Naive thymus-derived CD4-positive, alpha-beta T cell (primary cell): ENCODE measurements around the gene ARFRP1. TPM values are rescaled to one million over a fixed set of nuclear protein-coding genes. Genes with fewer than 3 reads are reported as not detected.

ENCODE experiments used
- ATAC-seq: fragments of 150-1000 bp; cut with Tn5 transposase; 2 replicates; pipeline ENCODE4 v1.10.0; 2021; ENCODE audit warnings: mild to moderate bottlenecking, moderate library complexity
- CTCF ChIA-PET: fragments of 350-600 bp; sonication (Branson Sonifier 250); formaldehyde crosslinking; loops from one replicate; lab custom pipeline; 2021; ENCODE audit warnings: antibody characterized with exemption; lab: Charles Lee
- POLR2A ChIA-PET: fragments of 350-600 bp; sonication (Branson Sonifier 250); formaldehyde crosslinking; loops from one replicate; lab custom pipeline; 2021; ENCODE audit warnings: antibody characterized with exemption, inconsistent platforms; lab: Charles Lee
- DNase-seq, 9 donors: peaks; one replicate each; pipeline versions ENCODE4 v3.0.0 to v3.0.0-alpha.2; 2020 to 2022; ENCODE audit warnings: mixed read lengths in 1 of 9
- H3K27ac ChIP-seq: one replicate; pipeline ENCODE4 v1.7.0; 2013; ENCODE audit warnings: mild to moderate bottlenecking, low read depth, low read length, moderate library complexity
- H3K27me3 ChIP-seq, 2 donors: one replicate each; pipeline ENCODE4 v1.7.0; 2013; ENCODE audit warnings: low read length in 2 of 2, mild to moderate bottlenecking in 2 of 2, moderate library complexity in 2 of 2; ENCODE audit not compliant: control insufficient read depth in 2 of 2, insufficient read depth in 2 of 2
- H3K36me3 ChIP-seq, 3 experiments: 1 replicate in 2 of 3; 2 replicates in 1 of 3; pipeline ENCODE4 v1.7.0; 2013; ENCODE audit warnings: low read length in 3 of 3, mild to moderate bottlenecking in 3 of 3, moderate library complexity in 1 of 3; ENCODE audit not compliant: insufficient read depth in 3 of 3, control insufficient read depth in 2 of 3
- H3K4me1 ChIP-seq, 2 donors: one replicate each; pipeline ENCODE4 v1.7.0; 2013; ENCODE audit warnings: low read length in 2 of 2, mild to moderate bottlenecking in 2 of 2, moderate library complexity in 1 of 2; ENCODE audit not compliant: control insufficient read depth in 2 of 2, insufficient read depth in 2 of 2
- H3K4me3 ChIP-seq: 2 replicates; pipeline ENCODE4 v1.7.0; 2013; ENCODE audit warnings: mild to moderate bottlenecking, low read length
- H3K9me3 ChIP-seq, 3 experiments: 1 replicate in 2 of 3; 2 replicates in 1 of 3; pipeline ENCODE4 v1.7.0; 2013; ENCODE audit warnings: low read length in 3 of 3; ENCODE audit not compliant: control insufficient read depth in 2 of 3
- H3K27ac Mint-ChIP-seq, 9 donors: one replicate each; pipeline ENCODE4 v1.8.0; 2020 to 2022; ENCODE audit warnings: mixed read lengths in 9 of 9, mild to moderate bottlenecking in 8 of 9, moderate library complexity in 5 of 9, inconsistent platforms in 2 of 9
- H3K27me3 Mint-ChIP-seq, 5 donors: one replicate each; pipeline ENCODE4 v1.8.0; 2021 to 2022; ENCODE audit warnings: mixed read lengths in 5 of 5, mild to moderate bottlenecking in 1 of 5
- H3K36me3 Mint-ChIP-seq, 5 donors: one replicate each; pipeline ENCODE4 v1.8.0; 2020 to 2022; ENCODE audit warnings: mixed read lengths in 5 of 5, mild to moderate bottlenecking in 3 of 5, inconsistent platforms in 1 of 5
- H3K4me1 Mint-ChIP-seq, 7 donors: one replicate each; pipeline ENCODE4 v1.8.0; 2020 to 2022; ENCODE audit warnings: mixed read lengths in 7 of 7, mild to moderate bottlenecking in 3 of 7, inconsistent platforms in 1 of 7
- H3K4me3 Mint-ChIP-seq, 10 donors: one replicate each; pipeline ENCODE4 v1.8.0; 2020 to 2022; ENCODE audit warnings: mild to moderate bottlenecking in 10 of 10, mixed read lengths in 10 of 10, moderate library complexity in 6 of 10, inconsistent platforms in 2 of 10
- H3K9me3 Mint-ChIP-seq, 11 donors: one replicate each; pipeline ENCODE4 v1.8.0; 2020 to 2022; ENCODE audit warnings: mixed read lengths in 11 of 11, mild to moderate bottlenecking in 4 of 11, inconsistent platforms in 1 of 11, moderate library complexity in 1 of 11
- intact Hi-C, 2 donors: fragments of 100-400 bp; cut with micrococcal nuclease; formaldehyde crosslinking; loops; one replicate each; pipeline ENCODE4 v1.15.1; 2023
- polyA plus RNA-seq, 2 donors: library from polyadenylated mRNA; unstranded; fragments of 300-500 nt; fragmentation: Illumina TruSeq; gene quantifications; one replicate each; pipeline ENCODE4 v1.2.3, GENCODE V29; 2021
- total RNA-seq, 6 experiments: library from RNA in 5 of 6; stranded (reverse) in 5 of 6; gene quantifications; 1 replicate in 5 of 6; 2 replicates in 1 of 6; pipeline ENCODE4 v1.2.3 and lab custom pipeline; 2021 to 2026

The ARFRP1 gene
- total and polyA plus RNA-seq, 7 experiments from 2014 or later = 55.4 to 108 (median 89.1) TPM

GRCh38 chr20:63658749-63659187 lies 49.0 kb downstream of the ARFRP1 start:
- H3K36me3 Mint-ChIP-seq = peaks cover 0 to 8% (median 0%) of the 10 kb centered on the region in 5 donors

GRCh38 chr20:63657937-63658748 lies 49.6 kb downstream of the ARFRP1 start, which contains the start of gene RTEL1:
RTEL1 (plus strand) TSS chr20:63658312; CDS start chr20:63659403, 1,091 bp downstream.
- H3K4me3 ChIP-seq = peak within 1 kb of the TSS; percentile 100
- H3K4me1 Mint-ChIP-seq = peaks cover 14 to 57% (median 36%) of the 10 kb centered on the region in 7 donors

More at GRCh38 chr20:63658749-63659187, 49.0 kb downstream of the ARFRP1 start:
- no peak for ATAC-seq
- intact Hi-C loops = loop anchor here (1.0 to 10.0 kb wide), 11 partner anchors 16 to 1274 kb away; partner anchors contain the start of genes ARFRP1 (in 2 of the 2), GMEB2 (in 2 of the 2), PRPF6 (in 2 of the 2) and LIME1 (in 1 of the 2)
- DNase-seq = no peak
- Histone ChIP-seq H3K4me1 (peaks cover 16 to 20% of the 10 kb centered on the region in 2 donors), H3K27ac (peak overlapping the region; percentile 83), H3K4me3 (peak overlapping the region; percentile 100), H3K36me3 (peaks cover 0 to 33% (median 0%) of the 10 kb centered on the region in 3 experiments), H3K9me3 (no peaks in the 10 kb centered on the region), H3K27me3 (no peaks in the 10 kb centered on the region)
- peaks cover 14 to 55% (median 35%) of the 10 kb centered on the region in 7 donors for H3K4me1 Mint-ChIP-seq
- H3K27ac Mint-ChIP-seq = peak overlapping the region; percentile 93 to 97 (median 95)
- peaks cover 0 to 2% (median 0%) of the 10 kb centered on the region in 5 donors for H3K27me3 Mint-ChIP-seq
- no peaks in the 10 kb centered on the region for H3K9me3 Mint-ChIP-seq
- peak overlapping the region; percentile 86 to 97 (median 94) for H3K4me3 Mint-ChIP-seq
- POLR2A ChIA-PET = interaction anchor here (0.8 to 4.5 kb wide), 16 partner anchors 10 to 322 kb away, joined by 3 to 53 read pairs (median 4); partner anchors contain the start of genes GMEB2, HELZ2, LIME1 and PPDPF
- CTCF ChIA-PET = interaction anchor here (0.7 to 1.3 kb wide), 2 partner anchors 37 to 207 kb away, joined by 3 to 4 read pairs; no protein-coding TSS in a partner anchor

DNA sequence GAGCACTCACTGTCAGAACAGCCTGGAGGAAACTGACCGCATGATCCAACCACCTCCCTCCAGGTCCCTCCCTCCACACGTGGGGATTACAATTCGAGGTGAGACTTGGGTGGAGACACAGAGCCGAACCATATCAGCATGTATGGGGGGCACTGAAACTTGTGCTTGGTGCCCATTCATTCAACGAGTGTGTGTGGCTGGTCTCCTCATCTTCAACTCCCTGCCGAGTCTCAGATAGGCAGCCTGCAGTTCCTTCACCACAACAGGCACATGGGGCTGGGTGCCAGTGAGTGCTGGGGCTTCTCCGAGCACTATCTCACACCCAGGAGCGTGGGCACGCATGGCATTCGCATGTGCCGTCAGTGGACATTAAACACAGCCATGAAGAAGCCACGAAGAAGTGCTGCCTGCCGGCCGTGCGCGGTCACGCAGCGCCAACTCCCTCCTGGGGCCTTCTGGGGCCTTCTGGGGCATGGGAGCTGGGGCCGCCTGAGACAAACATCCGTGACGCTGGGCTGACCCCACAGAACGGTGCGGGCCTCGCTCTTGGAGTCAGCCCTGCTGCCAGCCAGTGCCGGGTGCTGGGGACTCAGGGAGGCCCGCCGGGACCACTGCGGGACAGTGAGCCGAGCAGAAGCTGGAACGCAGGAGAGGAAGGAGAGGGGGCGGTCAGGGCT lies 50.4 kb downstream of the ARFRP1 start:
- intact Hi-C loops = loop anchor here in 1 of 2 donors (10.0 kb wide), 1 partner anchor 1273 kb away; the partner anchor contains the start of gene RPS21
- peaks cover 0 to 2% (median 0%) of the 10 kb centered on the region in 5 donors for H3K27me3 Mint-ChIP-seq
- ChIA-PET CTCF (interaction anchor here (0.7 to 1.3 kb wide), 4 partner anchors 14 to 114 kb away, joined by 3 to 4 read pairs (median 3); no protein-coding TSS in a partner anchor), POLR2A (interaction anchor here (0.6 to 4.5 kb wide), 10 partner anchors 8 to 217 kb away, joined by 4 to 53 read pairs (median 8); partner anchors contain the start of genes GMEB2, LIME1, PPDPF and PTK6)
- Histone ChIP-seq H3K36me3 (peaks cover 0 to 22% (median 0%) of the 10 kb centered on the region in 3 experiments), H3K9me3 (no peaks in the 10 kb centered on the region), H3K4me3 (peak overlapping the region; percentile 100), H3K27me3 (no peaks in the 10 kb centered on the region), H3K27ac (peak overlapping the region; percentile 83), H3K4me1 (peaks cover 18 to 20% of the 10 kb centered on the region in 2 donors)
- H3K9me3 Mint-ChIP-seq = no peaks in the 10 kb centered on the region
- ATAC-seq = no peak
- no peak for DNase-seq
- peak overlapping the region; percentile 86 to 97 (median 94) for H3K4me3 Mint-ChIP-seq
- peak overlapping the region; percentile 93 to 97 (median 95) for H3K27ac Mint-ChIP-seq
- peaks cover 0 to 7% (median 0%) of the 10 kb centered on the region in 5 donors for H3K36me3 Mint-ChIP-seq
- peaks cover 14 to 57% (median 36%) of the 10 kb centered on the region in 7 donors for H3K4me1 Mint-ChIP-seq

More at GRCh38 chr20:63657937-63658748, 49.6 kb downstream of the ARFRP1 start, which contains the start of gene RTEL1:
- intact Hi-C loops = loop anchor here (1.0 to 10.0 kb wide), 11 partner anchors 16 to 1273 kb away; partner anchors contain the start of genes ARFRP1 (in 2 of the 2), GMEB2 (in 2 of the 2), PRPF6 (in 2 of the 2) and LIME1 (in 1 of the 2)
- no peaks in the 10 kb centered on the region for H3K27me3 ChIP-seq
- peak; percentile 90 for ATAC-seq
- H3K4me1 ChIP-seq = peaks cover 18 to 20% of the 10 kb centered on the region in 2 donors
- Mint-ChIP-seq H3K27me3 (peaks cover 0 to 2% (median 0%) of the 10 kb centered on the region in 5 donors), H3K27ac (peak within 1 kb of the TSS; percentile 93 to 97 (median 95)), H3K9me3 (no peaks in the 10 kb centered on the region), H3K4me3 (peak within 1 kb of the TSS; percentile 86 to 97 (median 94)), H3K36me3 (peaks cover 0 to 8% (median 0%) of the 10 kb centered on the region in 5 donors)
- no peaks in the 10 kb centered on the region for H3K9me3 ChIP-seq
- peaks cover 0 to 28% (median 0%) of the 10 kb centered on the region in 3 experiments for H3K36me3 ChIP-seq
- POLR2A ChIA-PET = interaction anchor here (0.6 to 4.5 kb wide), 19 partner anchors 9 to 322 kb away, joined by 3 to 53 read pairs (median 4); partner anchors contain the start of genes GMEB2, HELZ2, LIME1 and PPDPF
- CTCF ChIA-PET = interaction anchor here (0.7 to 1.3 kb wide), 5 partner anchors 14 to 208 kb away, joined by 3 to 4 read pairs (median 3); no protein-coding TSS in a partner anchor
- H3K27ac ChIP-seq = peak within 1 kb of the TSS; percentile 83
- DNase-seq = peak; percentile 79 to 99 (median 89)

GRCh38 chr20:63656451-63656850 lies 51.3 kb downstream of the ARFRP1 start:
- peaks cover 0 to 13% (median 0%) of the 10 kb centered on the region in 3 experiments for H3K36me3 ChIP-seq
- Mint-ChIP-seq H3K9me3 (peaks cover 0 to 3% (median 0%) of the 10 kb centered on the region in 11 donors), H3K27ac (peak overlapping the region in 3 of 9 donors; percentile 43 to 96 (median 95)), H3K4me3 (peak overlapping the region in 5 of 10 donors; percentile 14 to 95 (median 25)), H3K27me3 (peaks cover 0 to 6% (median 0%) of the 10 kb centered on the region in 5 donors), H3K4me1 (peaks cover 18 to 60% (median 39%) of the 10 kb centered on the region in 7 donors), H3K36me3 (peaks cover 0 to 4% (median 0%) of the 10 kb centered on the region in 5 donors)
- POLR2A ChIA-PET = interaction anchor here (0.7 to 4.5 kb wide), 3 partner anchors 16 to 117 kb away, joined by 4 to 53 read pairs (median 13); partner anchors contain the start of gene LIME1
- H3K4me3 ChIP-seq = no peak overlapping the region
- peaks cover 18 to 25% of the 10 kb centered on the region in 2 donors for H3K4me1 ChIP-seq
- ATAC-seq (no peak), DNase-seq (no peak)
- CTCF ChIA-PET = no interaction called here
- no peaks in the 10 kb centered on the region for H3K27me3 ChIP-seq
- no peaks in the 10 kb centered on the region for H3K9me3 ChIP-seq
- intact Hi-C loops = loop anchor here in 1 of 2 donors (10.0 kb wide), 1 partner anchor 1272 kb away; the partner anchor contains the start of gene RPS21
- H3K27ac ChIP-seq = no peak overlapping the region

DNA sequence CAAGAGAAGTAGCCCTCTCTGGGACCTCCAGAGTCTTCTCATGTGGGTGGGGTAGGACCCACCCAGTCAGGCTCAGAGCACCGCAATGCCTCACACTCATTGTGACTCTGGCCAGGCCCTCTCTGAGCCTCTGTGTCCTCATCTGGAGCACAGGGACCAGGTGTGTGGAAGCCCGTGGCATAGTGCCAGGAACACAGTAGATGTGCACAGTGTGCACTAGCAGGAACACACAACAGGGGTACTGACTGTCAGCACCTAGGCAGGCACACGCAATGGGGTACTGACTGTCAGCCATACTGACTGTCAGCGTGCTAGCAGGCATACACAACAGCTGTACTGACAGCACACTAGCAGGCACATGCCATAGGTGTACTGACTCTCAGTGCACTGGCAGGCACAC lies 52.5 kb downstream of the ARFRP1 start:
- Histone ChIP-seq H3K9me3 (no peaks in the 10 kb centered on the region), H3K27ac (no peak overlapping the region), H3K27me3 (no peaks in the 10 kb centered on the region), H3K36me3 (peaks cover 0 to 8% (median 0%) of the 10 kb centered on the region in 3 experiments), H3K4me3 (no peak overlapping the region), H3K4me1 (peaks cover 18 to 28% of the 10 kb centered on the region in 2 donors)
- CTCF ChIA-PET = no interaction called here
- Mint-ChIP-seq H3K4me3 (peak overlapping the region in 5 of 10 donors; percentile 20 to 90 (median 78)), H3K27me3 (peaks cover 0 to 13% (median 0%) of the 10 kb centered on the region in 5 donors), H3K4me1 (peaks cover 25 to 62% (median 42%) of the 10 kb centered on the region in 7 donors), H3K9me3 (peaks cover 0 to 4% (median 0%) of the 10 kb centered on the region in 11 donors), H3K36me3 (peaks cover 0 to 2% (median 0%) of the 10 kb centered on the region in 5 donors), H3K27ac (peak overlapping the region in 4 of 9 donors; percentile 21 to 82 (median 32))
- intact Hi-C loops = loop anchor here in 1 of 2 donors (10.0 kb wide), 1 partner anchor 1270 kb away; the partner anchor contains the start of gene RPS21
- DNase-seq = no peak
- POLR2A ChIA-PET = interaction anchor here (0.8 to 4.5 kb wide), 5 partner anchors 12 to 134 kb away, joined by 3 to 53 read pairs (median 4); no protein-coding TSS in a partner anchor
- no peak for ATAC-seq
